HG03159 (cell line): ENCODE data around the gene PLEKHA7.
"Not testable (repeated sequence)": the region's sequence is repeated elsewhere in the genome, so short reads cannot be mapped to it uniquely, and the experiment has no call there.

Source experiments
- ATAC-seq: cut with Tn5 transposase; IDR thresholded peaks from one replicate; pipeline ENCODE4 v1.9.1; 2021; ENCODE audit warnings: mild to moderate bottlenecking, moderate library complexity; ENCODE audit not compliant: unreplicated experiment

Gene PLEKHA7

DNA sequence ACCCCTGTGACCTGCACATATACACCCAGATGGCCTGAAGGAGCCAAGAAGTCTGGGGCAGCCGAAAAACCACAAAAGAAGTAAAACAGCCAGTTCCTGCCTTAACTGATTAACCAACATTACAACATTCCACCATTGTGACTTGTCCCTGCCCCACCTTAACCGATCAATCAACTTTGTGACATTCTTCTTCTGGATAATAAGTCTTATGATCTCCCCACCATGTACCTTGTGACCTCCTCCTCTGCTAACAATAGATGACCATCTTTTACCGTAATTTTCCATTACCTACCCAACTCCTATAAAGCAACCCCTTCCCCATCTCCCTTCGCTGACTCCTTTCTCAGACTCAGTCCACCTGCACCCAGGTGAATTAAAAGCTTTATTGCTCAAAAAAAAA, 125.2 kb downstream of the PLEKHA7 start:
- ATAC-seq, result not testable (repeated sequence)

DNA sequence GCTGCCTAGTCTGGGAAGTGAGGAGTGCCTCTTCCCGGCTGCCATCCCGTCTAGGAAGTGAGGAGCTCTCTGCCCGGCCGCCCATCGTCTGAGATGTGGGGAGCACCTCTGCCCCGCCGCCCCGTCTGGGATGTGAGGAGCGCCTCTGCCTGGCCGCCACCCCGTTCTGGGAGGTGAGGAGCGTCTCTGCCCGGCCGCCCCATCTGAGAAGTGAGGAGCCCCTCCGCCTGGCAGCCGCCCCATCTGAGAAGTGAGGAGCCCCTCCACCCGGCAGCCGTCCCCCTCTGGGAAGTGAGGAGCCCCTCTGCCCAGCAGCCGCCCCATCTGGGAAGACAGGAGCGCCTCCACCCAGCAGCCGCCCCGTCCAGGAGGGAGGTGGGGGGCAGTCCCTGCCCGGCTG, 126.3 kb downstream of the PLEKHA7 start:
- ATAC-seq, result not testable (repeated sequence)

DNA sequence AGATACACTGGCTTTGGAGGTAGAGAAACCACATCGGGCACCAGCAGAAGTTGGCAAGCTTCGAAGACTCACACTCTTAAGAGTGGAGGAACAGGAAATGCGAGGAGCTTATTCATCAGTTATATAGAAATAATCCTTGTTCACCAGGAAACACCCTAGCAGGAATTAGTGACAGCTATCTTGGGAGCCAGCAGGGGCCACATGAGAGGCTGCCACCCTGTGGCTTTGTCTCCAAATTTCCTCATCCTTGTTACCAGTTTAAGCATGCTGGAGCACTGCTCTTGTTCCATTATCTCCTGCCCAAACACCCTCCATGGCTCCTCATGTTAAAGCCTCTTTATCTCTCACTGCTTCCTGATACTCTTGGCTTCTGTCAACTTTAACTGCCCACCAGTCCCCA, 131.0 kb downstream of the PLEKHA7 start:
- ATAC-seq, result no peak

DNA sequence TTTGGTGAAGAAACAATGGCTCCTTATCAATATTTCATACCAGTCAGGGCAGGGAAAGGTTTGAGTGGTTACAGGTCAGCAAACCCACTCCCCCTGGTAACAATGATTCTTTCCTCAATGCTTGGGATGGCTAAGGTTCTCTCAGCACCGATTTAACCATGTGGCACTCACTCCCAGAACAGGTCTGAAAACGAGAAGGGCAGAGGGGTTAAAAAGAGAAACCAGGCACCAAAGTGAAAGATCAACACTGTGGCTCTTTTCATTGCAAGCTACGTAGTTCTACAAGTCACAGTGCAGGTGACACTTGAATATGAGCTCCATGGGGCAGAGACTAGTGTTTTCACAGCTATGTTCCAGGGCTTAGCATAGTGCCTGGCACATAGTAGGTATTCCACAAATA, 132.4 kb downstream of the PLEKHA7 start:
- ATAC-seq, result no peak

DNA sequence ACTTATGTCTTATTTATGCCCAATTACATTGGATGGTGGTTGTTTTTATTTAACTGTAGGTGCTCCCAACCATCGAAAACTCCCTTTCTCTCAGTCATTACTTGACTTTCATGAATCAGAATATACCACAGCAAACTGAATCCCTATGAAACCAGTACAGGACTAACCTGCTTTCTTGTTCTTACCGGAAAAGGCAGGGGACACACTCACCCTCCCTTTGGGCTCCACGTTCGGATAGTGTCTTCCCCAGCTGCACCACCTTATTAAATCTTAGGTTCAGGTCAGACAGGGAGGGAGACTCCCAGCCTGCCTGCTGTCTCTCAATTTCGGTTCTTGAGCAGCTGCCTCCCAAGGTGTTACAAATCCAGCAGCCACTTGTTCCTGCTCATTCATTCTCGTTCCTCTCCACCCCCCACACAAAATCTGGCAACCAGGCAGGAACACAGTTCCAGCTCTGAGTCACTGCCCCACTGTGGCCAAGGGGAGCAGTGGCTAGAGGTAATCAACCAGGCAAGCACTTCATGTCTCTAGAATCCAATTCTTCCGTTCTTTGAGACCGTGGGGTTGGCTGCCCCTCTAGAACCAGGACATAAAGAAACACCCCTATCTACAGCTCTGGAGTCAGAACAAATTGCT, 133.0 kb downstream of the PLEKHA7 start:
- ATAC-seq, result no peak

DNA sequence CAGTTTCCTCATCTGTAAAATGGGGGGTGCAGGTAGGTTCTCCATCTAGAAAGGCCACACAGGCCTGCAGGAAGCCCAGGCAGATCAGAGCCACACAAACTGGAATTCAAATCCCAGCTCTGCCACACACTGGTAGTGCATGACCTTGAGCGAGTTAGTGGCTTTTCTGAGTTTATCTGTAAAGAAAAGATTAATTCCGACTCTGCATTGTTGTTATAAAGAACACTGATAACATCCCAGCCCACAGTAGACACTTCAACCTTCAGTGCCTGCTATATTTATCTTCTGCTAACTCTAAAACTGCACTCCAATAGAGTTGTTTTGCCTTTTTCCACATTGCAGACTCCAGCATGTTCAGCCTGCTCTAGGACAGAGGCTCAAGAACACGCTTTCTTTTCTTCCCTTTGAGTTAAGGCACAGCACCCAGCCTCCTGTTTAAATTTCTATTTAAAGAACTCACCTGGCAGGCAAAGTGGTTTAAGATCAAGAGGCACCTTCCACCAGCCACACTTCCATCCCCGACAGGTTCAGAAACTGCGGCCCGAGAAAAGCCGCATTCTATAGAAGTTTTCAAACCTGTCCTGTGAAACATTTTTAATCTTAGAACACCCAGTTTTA, 133.9 kb downstream of the PLEKHA7 start:
- ATAC-seq, result no peak

DNA sequence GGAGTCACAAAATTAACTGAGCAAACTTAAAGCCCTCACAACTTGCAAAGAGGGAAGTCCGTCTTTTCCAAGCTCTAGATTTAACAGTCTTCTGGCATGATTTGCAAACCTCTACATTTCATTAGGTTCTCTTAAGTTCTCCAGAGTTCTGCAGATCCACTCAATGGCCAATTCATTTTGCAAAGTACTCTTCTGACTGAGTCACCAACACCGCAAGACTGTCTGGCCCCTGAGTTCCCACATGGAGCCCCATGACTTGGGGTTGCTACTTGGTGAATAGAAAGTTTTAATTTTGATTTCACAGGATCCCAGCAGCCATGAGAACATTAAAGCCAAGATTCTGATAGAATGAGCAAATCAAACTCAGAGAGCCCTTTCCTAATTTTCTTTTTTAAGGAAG, 134.5 kb downstream of the PLEKHA7 start:
- no peak for ATAC-seq

DNA sequence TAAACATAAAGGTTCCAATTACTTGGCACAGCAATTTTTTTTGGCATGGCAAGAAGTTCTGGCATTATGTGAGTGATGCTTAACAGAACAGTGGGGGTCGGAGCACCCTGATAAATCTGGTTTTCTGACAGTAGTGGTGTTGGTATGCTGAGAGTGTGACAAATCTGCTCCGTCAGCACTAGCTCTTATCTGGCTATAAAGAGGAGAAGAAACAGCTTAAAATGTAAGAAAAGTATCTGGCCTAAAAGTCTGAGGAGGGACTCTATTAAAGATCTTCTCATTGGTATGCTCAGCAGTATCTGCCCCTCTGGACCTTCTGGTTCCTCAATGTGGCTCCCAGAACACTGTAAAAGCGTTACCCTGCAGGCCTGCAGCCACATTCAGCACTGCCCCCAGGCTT, 137.4 kb downstream of the PLEKHA7 start:
- no peak for ATAC-seq

DNA sequence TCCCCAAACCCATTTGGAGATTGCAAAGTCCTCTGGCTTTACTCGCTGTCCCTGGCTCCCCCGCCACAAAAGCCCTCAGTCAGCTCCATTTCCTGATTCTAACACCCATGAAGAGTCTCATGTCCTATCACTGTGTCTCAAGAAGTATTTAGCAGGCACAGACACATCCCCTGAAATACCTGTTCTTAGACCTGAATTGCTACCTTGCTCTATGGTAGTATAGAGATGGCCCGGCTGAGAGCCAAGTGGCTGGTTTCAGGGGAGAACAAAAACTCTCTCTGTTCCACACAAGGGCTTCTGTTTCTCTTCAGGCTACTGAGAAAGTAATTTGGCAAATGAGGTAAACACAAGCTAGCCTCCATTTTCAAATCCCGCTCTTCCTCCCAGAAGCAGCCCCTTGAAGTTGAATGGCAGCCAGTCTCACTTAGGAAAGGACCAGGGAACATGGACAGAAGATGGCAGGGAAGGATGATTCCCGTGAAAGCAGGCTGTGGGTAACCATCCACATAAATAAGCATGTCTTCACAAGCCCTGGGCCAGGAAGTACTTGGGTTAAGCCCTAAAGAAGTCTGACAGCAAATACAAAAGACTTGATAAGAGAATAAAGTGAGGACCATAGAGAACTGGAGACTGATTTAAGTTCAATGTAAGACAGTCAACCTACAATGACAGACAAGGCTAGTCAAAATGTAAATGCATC, 138.0 kb downstream of the PLEKHA7 start:
- no peak for ATAC-seq

DNA sequence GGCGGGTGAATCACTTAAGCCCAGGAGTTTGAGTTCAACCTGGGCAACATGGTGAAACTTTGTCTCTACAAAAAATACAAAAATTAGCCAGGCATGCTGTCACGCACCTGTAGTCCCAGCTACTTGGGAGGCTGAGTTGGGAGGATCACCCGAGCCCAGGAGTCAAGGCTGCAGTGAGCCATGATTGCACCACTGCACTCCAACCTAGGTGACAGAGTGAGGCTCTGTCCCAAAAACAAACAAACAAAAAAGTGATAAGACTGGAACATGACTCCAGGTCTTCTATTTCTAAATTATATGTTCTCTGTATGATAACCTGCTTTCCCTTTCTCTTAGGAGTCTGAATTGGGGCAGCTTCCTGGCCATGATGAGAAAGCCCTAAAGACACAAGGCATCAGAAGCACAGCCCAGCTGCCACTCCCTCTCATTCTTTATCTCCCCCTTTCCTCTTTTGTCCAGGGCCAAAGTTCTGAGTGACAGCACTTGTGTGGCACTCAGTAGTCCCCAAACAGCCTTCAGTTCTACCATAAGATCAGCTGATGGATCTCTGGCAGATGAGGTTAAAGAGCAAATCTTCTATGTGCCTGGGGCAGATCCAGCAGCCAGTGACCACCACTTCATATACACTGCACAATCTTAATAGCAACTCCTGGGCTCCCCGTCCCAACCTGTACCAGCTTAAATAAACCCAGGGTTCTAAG, 139.8 kb downstream of the PLEKHA7 start:
- no peak for ATAC-seq

DNA sequence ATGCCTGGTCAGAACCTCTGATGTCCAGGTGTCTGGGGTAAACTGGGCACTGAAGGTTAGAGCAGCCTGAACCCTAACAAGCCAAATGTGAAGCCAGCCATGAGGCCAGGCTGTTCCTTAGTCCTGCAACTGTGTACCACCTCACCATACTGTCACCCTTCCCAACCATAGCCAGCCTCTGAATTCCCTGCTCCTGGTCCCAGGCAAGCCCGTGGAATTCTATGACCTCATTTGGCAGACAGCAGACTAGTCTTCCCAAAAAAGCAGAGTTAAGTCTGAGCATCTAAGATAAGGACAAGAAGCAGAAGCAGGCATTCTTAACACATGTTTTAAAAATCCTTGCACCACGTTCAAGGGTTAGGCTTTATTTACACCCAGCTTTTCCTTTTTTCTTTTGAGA, 140.9 kb downstream of the PLEKHA7 start:
- no peak for ATAC-seq

DNA sequence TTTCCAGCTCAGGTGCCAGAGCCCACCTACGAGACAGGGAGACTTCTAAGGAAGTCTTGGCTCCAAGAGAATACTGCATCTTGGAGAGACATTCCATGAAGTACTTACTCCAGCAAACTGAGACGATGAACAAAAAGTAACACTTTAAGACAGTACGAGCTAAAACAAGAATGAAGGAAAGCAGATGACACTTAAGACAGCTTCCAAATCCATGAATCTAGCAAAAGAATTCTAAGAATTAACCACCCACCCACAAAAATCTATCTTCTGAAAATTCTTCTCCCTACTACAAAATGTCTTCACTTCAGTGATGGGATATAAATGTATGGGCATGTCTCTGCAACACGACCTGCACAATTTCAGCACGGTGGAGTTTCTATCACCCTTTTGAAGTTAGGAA, 142.8 kb downstream of the PLEKHA7 start:
- ATAC-seq, result no peak

DNA sequence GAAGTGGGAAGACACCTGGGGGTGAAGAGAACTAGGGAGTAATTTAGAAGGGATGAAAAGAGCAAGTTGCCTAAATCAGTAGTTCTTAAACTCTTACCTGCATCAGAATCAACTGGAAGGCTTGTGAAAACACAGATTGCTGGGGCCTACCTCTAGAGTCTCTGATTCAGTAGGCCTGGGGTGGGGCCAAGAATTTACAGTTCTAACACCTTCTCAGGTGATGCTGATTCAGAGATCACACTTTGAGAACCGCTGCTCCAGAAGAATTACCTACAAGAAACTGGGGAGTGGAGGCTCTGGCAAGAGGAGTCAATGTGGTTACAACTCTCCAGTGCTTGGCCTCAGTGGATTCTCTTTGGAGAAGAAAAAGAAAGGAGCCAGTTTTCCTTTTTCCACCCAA, 147.1 kb downstream of the PLEKHA7 start:
- ATAC-seq, result no peak

DNA sequence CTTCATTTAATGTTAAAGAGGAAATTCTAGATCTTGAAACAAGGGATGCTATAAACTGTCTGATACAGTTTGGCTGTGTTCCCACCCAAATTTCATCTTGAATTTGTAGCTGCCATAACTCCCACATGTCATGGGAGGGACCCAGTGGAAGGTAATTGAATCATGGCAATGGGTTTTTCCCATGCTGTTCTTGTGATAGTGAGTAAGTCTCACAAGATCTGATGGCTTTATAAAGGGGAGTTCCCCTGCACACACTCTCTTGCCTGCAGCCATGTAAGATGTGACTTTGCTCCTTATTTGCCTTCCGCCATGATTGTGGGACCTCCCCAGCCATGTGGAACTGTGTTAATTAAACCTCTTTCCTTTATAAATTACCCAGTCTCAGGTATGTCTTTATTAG, 149.8 kb downstream of the PLEKHA7 start:
- not testable (repeated sequence) for ATAC-seq

DNA sequence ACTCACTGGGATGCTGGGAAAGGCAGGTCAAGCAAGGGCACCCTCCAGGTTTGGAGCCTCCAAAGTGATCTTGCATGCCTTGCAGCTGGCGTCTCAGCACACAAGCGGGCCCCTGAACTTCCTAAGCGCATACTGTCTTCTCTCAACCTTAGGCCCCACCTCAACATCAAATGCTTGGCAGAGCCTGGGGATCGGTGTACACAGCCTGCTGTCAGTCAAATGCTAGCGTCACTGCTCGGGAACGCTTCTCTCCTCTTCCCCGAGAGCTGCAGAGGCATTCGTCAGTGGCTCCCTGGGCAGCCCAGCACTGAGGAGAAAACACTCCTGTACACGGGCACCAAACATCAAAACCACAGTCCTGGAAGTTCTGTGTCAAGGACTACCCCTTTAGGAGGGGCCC, 150.8 kb downstream of the PLEKHA7 start:
- ATAC-seq, result no peak

DNA sequence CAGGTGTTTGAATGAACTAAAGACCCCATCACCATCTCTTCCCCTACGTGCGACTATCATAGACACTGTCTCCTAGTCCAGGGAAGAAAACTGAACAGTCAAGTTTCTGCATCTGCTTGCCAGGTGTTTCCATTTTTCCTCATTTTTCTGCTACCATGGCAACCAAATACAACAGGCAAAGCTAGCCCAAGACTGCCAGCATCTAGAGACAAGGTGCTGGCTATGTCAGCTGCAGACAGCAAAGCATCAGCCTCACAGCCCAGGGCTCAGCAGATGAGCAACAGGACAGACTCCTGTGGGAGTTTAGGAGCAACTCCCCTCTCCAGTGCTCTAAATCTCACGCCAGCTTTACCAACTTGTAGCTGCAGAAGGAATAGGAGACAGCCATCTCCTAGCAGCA, 151.5 kb downstream of the PLEKHA7 start:
- no peak for ATAC-seq

DNA sequence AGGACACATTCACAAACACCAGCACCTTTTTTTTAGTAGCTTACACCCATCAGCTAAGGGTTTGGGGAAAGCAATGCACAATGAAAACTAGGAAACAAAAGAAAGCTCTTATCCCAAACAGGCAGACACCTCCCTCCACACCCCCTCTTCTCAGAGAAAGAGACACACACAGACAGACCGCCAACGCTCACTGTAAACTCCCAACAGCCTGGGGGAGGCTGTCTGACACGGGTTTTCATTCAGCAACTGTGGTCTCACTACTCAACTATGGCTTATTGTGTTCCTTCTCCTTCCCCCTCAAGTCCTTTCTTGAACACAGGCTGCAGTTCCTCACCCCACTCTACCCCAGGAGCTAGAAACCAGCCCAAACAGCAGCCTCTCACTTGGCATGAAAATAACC, 152.4 kb downstream of the PLEKHA7 start:
- no peak for ATAC-seq

DNA sequence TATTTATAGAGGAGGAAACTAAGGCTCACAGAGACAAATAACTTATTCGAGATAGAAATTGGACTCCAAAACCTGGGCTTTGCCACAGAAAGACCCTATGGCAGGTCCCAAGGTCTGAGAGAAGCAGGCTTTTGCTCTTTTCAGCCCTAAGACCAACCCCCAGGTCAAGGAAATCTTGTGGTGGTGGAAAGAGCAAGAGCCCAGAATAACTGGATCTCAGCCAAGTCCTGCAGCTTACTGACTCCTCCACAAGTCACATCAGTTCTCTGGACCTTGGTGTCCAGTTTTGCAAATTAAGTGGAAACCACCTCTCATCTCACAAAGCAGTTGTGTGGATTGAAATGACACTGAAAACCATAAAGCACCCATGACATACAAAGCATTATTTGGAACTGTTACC, 153.6 kb downstream of the PLEKHA7 start:
- ATAC-seq, result no peak

DNA sequence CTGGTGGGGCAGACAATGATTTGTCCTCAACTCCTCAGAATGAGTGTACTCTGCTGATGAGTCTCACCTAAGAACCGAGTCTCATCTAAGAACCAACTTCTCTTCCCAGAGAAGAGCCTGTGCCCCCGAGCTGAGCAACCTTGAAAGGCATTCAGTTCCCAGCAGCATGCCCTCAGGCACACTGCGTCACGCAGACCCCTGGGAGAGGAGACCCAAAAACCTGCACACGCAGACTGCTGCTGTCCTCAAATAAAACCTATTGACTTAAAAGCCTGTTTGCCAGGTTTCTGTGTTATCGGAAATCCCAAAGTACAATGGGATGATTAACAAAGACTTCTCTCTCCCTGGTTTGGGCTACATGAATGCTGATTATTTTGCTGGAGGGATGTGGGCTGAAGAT, 154.6 kb downstream of the PLEKHA7 start:
- no peak for ATAC-seq

DNA sequence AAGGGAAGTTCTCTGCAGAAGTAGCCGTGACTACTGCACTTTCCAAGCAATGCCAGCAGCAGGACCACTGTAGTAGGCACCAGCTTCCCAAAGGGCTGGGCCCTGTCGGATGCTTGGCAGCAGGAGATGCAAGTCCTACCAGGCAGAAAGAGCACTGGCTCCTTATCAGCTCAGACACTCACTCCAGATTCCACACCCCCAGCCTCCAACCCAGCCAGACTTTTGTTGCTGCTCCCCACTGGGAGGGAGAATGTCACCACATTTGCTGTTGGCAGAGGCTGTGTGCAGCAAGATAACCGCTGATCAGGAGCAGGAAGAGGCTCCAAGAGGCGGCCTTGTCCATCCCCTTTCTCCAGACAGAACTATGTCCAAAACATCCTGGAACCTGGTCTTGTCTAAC, 157.0 kb downstream of the PLEKHA7 start:
- no peak for ATAC-seq

DNA sequence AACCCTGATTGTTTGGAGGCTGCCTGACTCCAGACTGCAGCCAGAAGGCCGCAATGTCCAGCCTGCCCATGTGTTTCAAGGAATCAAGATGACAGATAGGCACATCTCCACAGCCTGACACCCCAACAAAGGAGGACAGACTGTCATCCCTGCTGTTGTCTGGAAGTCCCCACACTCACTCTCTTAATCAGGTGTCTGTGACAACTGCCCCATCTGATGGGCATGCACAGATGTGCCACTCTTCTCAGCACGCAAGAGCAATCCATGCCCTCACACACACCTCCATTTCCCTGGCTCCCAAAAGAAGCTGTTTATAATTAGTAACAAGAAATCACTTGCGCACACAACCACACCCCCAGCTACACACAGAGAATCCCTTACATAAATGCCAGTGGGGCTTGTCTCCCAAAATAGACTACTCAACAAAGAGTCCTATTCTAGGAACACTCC, 158.2 kb downstream of the PLEKHA7 start:
- ATAC-seq, result no peak

DNA sequence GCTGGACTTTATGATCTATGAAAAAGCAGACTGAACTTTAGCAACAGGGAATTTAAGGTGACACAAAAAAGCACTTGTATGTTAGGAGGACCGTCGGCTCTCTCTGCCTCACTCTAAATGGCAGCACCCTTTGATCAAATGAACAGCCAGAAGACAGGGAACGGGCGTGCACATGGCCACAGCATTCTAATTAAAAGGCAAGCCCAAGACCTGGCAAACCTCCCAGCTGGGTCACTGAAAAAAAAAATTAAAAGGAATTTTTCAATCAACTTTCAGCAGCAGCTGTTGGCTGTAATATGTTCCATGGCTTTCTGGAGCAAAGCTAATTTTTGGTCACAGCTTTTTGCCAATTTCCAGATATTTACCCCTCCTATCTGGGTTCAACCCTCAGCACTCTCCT, 159.2 kb downstream of the PLEKHA7 start:
- no peak for ATAC-seq
